K562 (cell line): ENCODE results near the gene TSHR. TPM values are rescaled to one million over a fixed set of nuclear protein-coding genes. Genes with fewer than 3 reads are reported as not detected.

Experiments
- ATAC-seq: fragments of 200-7000 bp; cut with Tn5 transposase; 3 replicates; pipeline ENCODE4 v1.9.1; 2020; ENCODE audit warnings: moderate library complexity
- BruUV-seq: library from RNA; stranded (reverse); fragments of 400-500 nt; replicated peaks from 2 replicates; lab custom pipeline; 2021; lab: Mats Ljungman, UMichigan
- CTCF ChIA-PET: fragments of 300-600 bp; formaldehyde crosslinking; extraction: SDS; loops from one replicate; lab custom pipeline; 2021; ENCODE audit warnings: low intra/inter-chr PET ratio; lab: Yijun Ruan, JAX
- POLR2A ChIA-PET: fragments of 300-600, 350-650 bp; sonication (Branson Sonifier 250); formaldehyde crosslinking; extraction: SDS; loops from one replicate; lab custom pipeline; 2021; ENCODE audit warnings: antibody characterized with exemption, inconsistent platforms; lab: Yijun Ruan, JAX
- DNase-seq, 4 experiments: peaks; one replicate each; pipeline versions ENCODE4 v3.0.0 to v3.0.0-alpha.2; 2011 to 2018; ENCODE audit warnings: low spot score in 3 of 4, mixed read lengths in 3 of 4; ENCODE audit errors: extremely low read depth in 1 of 4
- FAIRE-seq: peaks from 2 replicates; lab custom pipeline; 2011; peaks lifted over from hg19 to GRCh38; lab: Jason Lieb, UNC
- H2AFZ ChIP-seq: 2 replicates; pipeline ENCODE4 v1.6.0; 2011; ENCODE audit warnings: low read depth, low read length, control low read depth, inconsistent platforms
- H3K27ac ChIP-seq: fragments of 200-600 bp; 3 replicates; pipeline ENCODE4 v1.8.0; 2011; ENCODE audit warnings: low read depth, mild to moderate bottlenecking, control low read depth, inconsistent platforms, low read length, moderate library complexity, mixed read lengths; ENCODE audit errors: extremely low read depth
- H3K27me3 ChIP-seq, 2 experiments: fragments of 300-600 bp in 1 of 2; 2 replicates in 1 of 2; 3 replicates in 1 of 2; pipeline versions ENCODE4 v1.6.0 to v1.8.0; 2011; ENCODE audit warnings: inconsistent platforms in 2 of 2, low read length in 2 of 2, mild to moderate bottlenecking in 1 of 2, mixed read lengths in 1 of 2, moderate library complexity in 1 of 2; ENCODE audit not compliant: control insufficient read depth in 2 of 2, insufficient read depth in 2 of 2
- H3K36me3 ChIP-seq: fragments of 300-600 bp; 3 replicates; pipeline ENCODE4 v1.8.0; 2011; ENCODE audit warnings: mild to moderate bottlenecking, low read length, inconsistent platforms; ENCODE audit not compliant: control insufficient read depth, insufficient read depth
- H3K4me1 ChIP-seq, 2 experiments: fragments of 200-600 bp in 1 of 2; replicated peaks in 1 of 2; 2 replicates in 1 of 2; 3 replicates in 1 of 2; pipeline versions ENCODE4 v1.5.1 to v1.8.0; 2011; ENCODE audit warnings: inconsistent platforms in 2 of 2, low read length in 2 of 2, mild to moderate bottlenecking in 1 of 2, mixed read lengths in 1 of 2, moderate library complexity in 1 of 2; ENCODE audit not compliant: control insufficient read depth in 2 of 2, insufficient read depth in 2 of 2
- H3K4me2 ChIP-seq: 2 replicates; pipeline ENCODE4 v1.6.1; 2011; ENCODE audit warnings: low read length, control low read depth, inconsistent platforms, mixed read lengths; ENCODE audit not compliant: insufficient read depth
- H3K4me3 ChIP-seq: fragments of 200-600 bp; sonication (generic), shearing (Covaris generic); 2 replicates; pipeline ENCODE4 v1.5.1; 2016; ENCODE audit warnings: control low read depth, inconsistent platforms
- H3K79me2 ChIP-seq: fragments of 200-600 bp; 3 replicates; pipeline ENCODE4 v1.8.0; 2011; ENCODE audit warnings: low read length, inconsistent platforms; ENCODE audit not compliant: control insufficient read depth, insufficient read depth
- H3K9ac ChIP-seq, 2 experiments: 2 replicates each; pipeline versions ENCODE4 v1.6.0 to v1.6.1; 2011; ENCODE audit warnings: low read depth in 2 of 2, low read length in 2 of 2, control low read depth in 1 of 2, inconsistent platforms in 1 of 2, mild to moderate bottlenecking in 1 of 2, mixed read lengths in 1 of 2; ENCODE audit not compliant: insufficient read depth in 1 of 2
- H3K9me1 ChIP-seq: one replicate; pipeline ENCODE4 v1.6.0; 2011; ENCODE audit warnings: inconsistent platforms, mild to moderate bottlenecking, low read length, moderate library complexity; ENCODE audit not compliant: control insufficient read depth, insufficient read depth
- H3K9me3 ChIP-seq: replicated peaks from 2 replicates; pipeline ENCODE4 v1.5.1; 2011; ENCODE audit warnings: low read depth, low read length, inconsistent platforms; ENCODE audit not compliant: control insufficient read depth, insufficient read depth
- H4K20me1 ChIP-seq: replicated peaks from 2 replicates; pipeline ENCODE4 v1.6.1; 2011; ENCODE audit warnings: low read length, inconsistent platforms, mixed read lengths; ENCODE audit not compliant: control insufficient read depth, insufficient read depth
- ARHGAP35 ChIP-seq: fragments of 450-650 bp; IDR thresholded peaks from 2 replicates; pipeline ENCODE4 v1.6.1; 2018; ENCODE audit not compliant: partially characterized antibody
- ATF6 ChIP-seq: sonication (generic); formaldehyde crosslinking; IDR thresholded peaks from 2 replicates; pipeline ENCODE4 v1.4.0; 2020; ENCODE audit warnings: mild to moderate bottlenecking, missing genetic modification reagents
- COPS2 ChIP-seq: fragments of 450-650 bp; conservative IDR thresholded peaks from 2 replicates; pipeline ENCODE4 v1.6.1; 2016; ENCODE audit warnings: mild to moderate bottlenecking, moderate library complexity
- ETV6 ChIP-seq, 3 experiments: fragments of 150-350 bp in 1 of 3; sonication (generic) in 1 of 3; formaldehyde crosslinking in 1 of 3; IDR thresholded peaks; 2 replicates each; pipeline versions ENCODE4 v1.6.1 to v1.8.0; 2014 to 2022; ENCODE audit warnings: borderline replicate concordance in 2 of 3, low read depth in 2 of 3, antibody characterized with exemption in 1 of 3, low read length in 1 of 3, mild to moderate bottlenecking in 1 of 3, missing genetic modification reagents in 1 of 3
- GTF2A2 ChIP-seq: IDR thresholded peaks from 2 replicates; pipeline ENCODE4 v1.6.1; 2016; ENCODE audit warnings: mild to moderate bottlenecking, missing genetic modification characterization, missing compliant biosample characterization
- MAZ ChIP-seq, 2 experiments: fragments of 450-650 bp in 1 of 2; sonication (generic) in 1 of 2; formaldehyde crosslinking; IDR thresholded peaks in 1 of 2; conservative IDR thresholded peaks in 1 of 2; 2 replicates each; pipeline versions ENCODE4 v1.4.0 to v1.5.0; 2020; ENCODE audit warnings: mild to moderate bottlenecking in 1 of 2, missing genetic modification reagents in 1 of 2
- NR3C1 ChIP-seq: sonication (generic); formaldehyde crosslinking; IDR thresholded peaks from 2 replicates; pipeline ENCODE4 v1.8.1; 2022; ENCODE audit warnings: missing genetic modification reagents
- TEAD2 ChIP-seq: fragments of 450-650 bp; IDR thresholded peaks from 2 replicates; pipeline ENCODE4 v1.6.1; 2016; ENCODE audit warnings: missing genetic modification characterization, control low read depth, missing compliant biosample characterization
- THAP12 ChIP-seq: fragments of 250-450 bp; sonication (Bioruptor Pico); IDR thresholded peaks from 2 replicates; pipeline ENCODE4 v1.9.0; 2021; ENCODE audit warnings: mild to moderate bottlenecking, inconsistent platforms
- ZBTB33 ChIP-seq: sonication (generic); formaldehyde crosslinking; IDR thresholded peaks from 2 replicates; pipeline ENCODE4 v1.8.1; 2023; ENCODE audit warnings: mild to moderate bottlenecking, missing genetic modification reagents
- ZNF197 ChIP-seq: fragments of 200-800 bp; sonication (Bioruptor generic); IDR thresholded peaks from 2 replicates; pipeline ENCODE4 v1.6.1; 2016; ENCODE audit warnings: low read depth, missing genetic modification characterization, missing compliant biosample characterization
- ZNF668 ChIP-seq: fragments of 250-450 bp; sonication (Bioruptor Pico); IDR thresholded peaks from 2 replicates; pipeline ENCODE4 v1.8.0; 2022; ENCODE audit warnings: mild to moderate bottlenecking, inconsistent platforms
- WGBS: fragments of 100-300 bp; shearing (Covaris generic); methylation state at CpG from one replicate; pipeline ENCODE4 v1.1.6; 2016; ENCODE audit warnings: low coverage, mixed read lengths; ENCODE audit not compliant: insufficient coverage; ENCODE audit errors: missing lambda C conversion rate; 5-methylcytosine and 5-hydroxymethylcytosine counted together
- in situ Hi-C: fragments of 300-500 bp; cut with MboI; formaldehyde crosslinking; loops from 4 replicates; pipeline ENCODE4 v1.15.0; 2018; ENCODE audit warnings: inconsistent platforms, mixed read lengths
- intact Hi-C: fragments of 100-400 bp; cut with micrococcal nuclease; formaldehyde crosslinking; loops from 2 replicates; pipeline ENCODE4 v1.14.2; 2022
- polyA plus RNA-seq, 8 experiments: library from polyadenylated mRNA; depleted of rRNA in 4 of 8; stranded (reverse) in 5 of 8; unstranded in 3 of 8; fragments of >200 nt; fragmentation: Nextera tagmentation in 2 of 8; fragmentation: Illumina TruSeq in 1 of 8; extraction: Ambion mirVana in 2 of 8; extraction: Trizol in 1 of 8; gene quantifications; 2 replicates each; pipeline versions ENCODE4 v1.2.1 to v1.2.3, GENCODE V29; 2011 to 2014; ENCODE audit warnings: inconsistent platforms in 1 of 8, missing spikeins in 1 of 8
- total RNA-seq, 7 experiments: library from RNA; depleted of rRNA in 6 of 7; stranded (reverse); fragments of >200 nt in 6 of 7; fragmentation: Illumina TruSeq in 2 of 7; extraction: Trizol in 2 of 7; gene quantifications; 2 replicates each; pipeline versions ENCODE4 v1.2.1 to v1.2.3, GENCODE V29; 2011 to 2021; ENCODE audit warnings: low replicate concordance in 1 of 7
- TF ChIP-seq, protein P1 (sequence below): IDR thresholded peaks from 3 replicates; pipeline ENCODE4 v1.6.1; 2011; ENCODE audit warnings: borderline replicate concordance, mild to moderate bottlenecking; ENCODE audit not compliant: insufficient read length, insufficient read depth

Gene TSHR
- total and polyA plus RNA-seq, 9 of the 15 experiments (the other 6 are each of a cell fraction or from before 2014, with no cell fraction given): 0.01 to 0.10 TPM; not detected in 7

- ChIA-PET POLR2A (interaction anchor here (1.4 kb wide), 1 partner anchor 11 kb away, joined by 3 read pairs; no protein-coding TSS in a partner anchor), CTCF (no interaction called here)
- Histone ChIP-seq H4K20me1 (no peaks in the 10 kb centered on the region), H3K9me1 (no peaks in the 10 kb centered on the region), H3K4me2 (no peak overlapping the region), H3K27me3 (no peaks in the 10 kb centered on the region), H3K9me3 (no peaks in the 10 kb centered on the region), H3K27ac (no peak overlapping the region), H3K79me2 (no peaks in the 10 kb centered on the region), H3K4me1 (no peaks in the 10 kb centered on the region; a peak in 1 of 5 replicates), H3K4me3 (no peak overlapping the region), H3K9ac (no peak overlapping the region), H3K36me3 (no peaks in the 10 kb centered on the region), H2AFZ (no peak overlapping the region)
- ATAC-seq (no peak), FAIRE-seq (no peak), DNase-seq (no peak)
- intact Hi-C loops: no loop called here
- TF ChIP-seq, protein P1, sequence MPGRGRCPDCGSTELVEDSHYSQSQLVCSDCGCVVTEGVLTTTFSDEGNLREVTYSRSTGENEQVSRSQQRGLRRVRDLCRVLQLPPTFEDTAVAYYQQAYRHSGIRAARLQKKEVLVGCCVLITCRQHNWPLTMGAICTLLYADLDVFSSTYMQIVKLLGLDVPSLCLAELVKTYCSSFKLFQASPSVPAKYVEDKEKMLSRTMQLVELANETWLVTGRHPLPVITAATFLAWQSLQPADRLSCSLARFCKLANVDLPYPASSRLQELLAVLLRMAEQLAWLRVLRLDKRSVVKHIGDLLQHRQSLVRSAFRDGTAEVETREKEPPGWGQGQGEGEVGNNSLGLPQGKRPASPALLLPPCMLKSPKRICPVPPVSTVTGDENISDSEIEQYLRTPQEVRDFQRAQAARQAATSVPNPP: no peak
- no peak for TF ChIP-seq THAP12 (CRISPR knock-in tag)
- no peak for TF ChIP-seq ARHGAP35
- TF ChIP-seq COPS2: no peak
- TF ChIP-seq ETV6 (IDR thresholded peaks at IDR 0.05; ENCODE audit: borderline replicate concordance in 1 of 2, low read depth in 2 of 2, low read length in 1 of 2): no peak
- TF ChIP-seq ETV6 (CRISPR knock-in tag; IDR thresholded peaks at IDR 0.05; ENCODE audit: borderline replicate concordance): no peak
- no peak for TF ChIP-seq ATF6 (CRISPR knock-in tag)
- TF ChIP-seq NR3C1 (CRISPR knock-in tag): no peak
- no peak for TF ChIP-seq TEAD2 (tag)
- TF ChIP-seq MAZ (CRISPR knock-in tag; conservative IDR thresholded peaks at IDR 0.05 in 1 of 2, IDR thresholded peaks at IDR 0.05 in 1 of 2): no peak
- no peak for TF ChIP-seq ZNF197 (CRISPR knock-in tag)
- TF ChIP-seq ZNF668 (CRISPR knock-in tag): no peak
- TF ChIP-seq ZBTB33: no peak
- no peak for TF ChIP-seq GTF2A2
- in situ Hi-C loops: no loop called here
- WGBS: 4% methylated on average over 3 of the region's 3 CpGs
- BruUV-seq: no TSS peak
These were observed 130.2 kb downstream of the TSHR start for GRCh38 chr14:81085596-81085995.
